ENCODE measurements around the gene EXOC7. TPM values are rescaled to one million over a fixed set of nuclear protein-coding genes. Genes with fewer than 3 reads are reported as not detected.
A peak's percentile ranks its signal among the peaks of the same experiment; 100 is the strongest.

EXOC7 gene
- polyA plus RNA-seq, 2 donors = 57.0 to 77.2 TPM

- Histone ChIP-seq H3K27ac (ENCODE audit: low read depth in 2 of 2, low read length in 1 of 2) (no peak overlapping the region), H3K4me3 (ENCODE audit: low read depth in 1 of 2, low read length in 2 of 2) (no peak overlapping the region), H3K9me3 (ENCODE audit: control insufficient read depth in 2 of 2, insufficient read depth in 1 of 2, low read depth in 1 of 2, low read length in 1 of 2) (no peaks in the 10 kb centered on the region), H3K27me3 (ENCODE audit: control insufficient read depth in 1 of 2, insufficient read depth in 2 of 2, low read length in 2 of 2) (no peaks in the 10 kb centered on the region), H3K36me3 (ENCODE audit: control insufficient read depth in 2 of 2, insufficient read depth in 2 of 2, low read length in 1 of 2) (no peaks in the 10 kb centered on the region), H3K4me1 (ENCODE audit: control insufficient read depth in 2 of 2, insufficient read depth in 2 of 2, low read length in 1 of 2) (peaks cover 6 to 7% of the 10 kb centered on the region in 2 donors)
- WGBS, 2 donors = 67 to 75% methylated on average over 15 of the region's 15 CpGs
Observed at GRCh38 chr17:76138896-76139752, 35.5 kb upstream of the EXOC7 start.

- Histone ChIP-seq H3K27ac (ENCODE audit: low read depth in 2 of 2, low read length in 1 of 2) (no peak overlapping the region), H3K36me3 (ENCODE audit: control insufficient read depth in 2 of 2, insufficient read depth in 2 of 2, low read length in 1 of 2) (no peaks in the 10 kb centered on the region), H3K4me3 (ENCODE audit: low read depth in 1 of 2, low read length in 2 of 2) (no peak overlapping the region), H3K27me3 (ENCODE audit: control insufficient read depth in 1 of 2, insufficient read depth in 2 of 2, low read length in 2 of 2) (no peaks in the 10 kb centered on the region), H3K4me1 (ENCODE audit: control insufficient read depth in 2 of 2, insufficient read depth in 2 of 2, low read length in 1 of 2) (peaks cover 7 to 11% of the 10 kb centered on the region in 2 donors), H3K9me3 (ENCODE audit: control insufficient read depth in 2 of 2, insufficient read depth in 1 of 2, low read depth in 1 of 2, low read length in 1 of 2) (no peaks in the 10 kb centered on the region)
- WGBS, 2 donors = 45 to 48% methylated on average over 18 to 23 of the region's 23 CpGs
Observed at GRCh38 chr17:76138234-76138895, 34.8 kb upstream of the EXOC7 start.

DNA sequence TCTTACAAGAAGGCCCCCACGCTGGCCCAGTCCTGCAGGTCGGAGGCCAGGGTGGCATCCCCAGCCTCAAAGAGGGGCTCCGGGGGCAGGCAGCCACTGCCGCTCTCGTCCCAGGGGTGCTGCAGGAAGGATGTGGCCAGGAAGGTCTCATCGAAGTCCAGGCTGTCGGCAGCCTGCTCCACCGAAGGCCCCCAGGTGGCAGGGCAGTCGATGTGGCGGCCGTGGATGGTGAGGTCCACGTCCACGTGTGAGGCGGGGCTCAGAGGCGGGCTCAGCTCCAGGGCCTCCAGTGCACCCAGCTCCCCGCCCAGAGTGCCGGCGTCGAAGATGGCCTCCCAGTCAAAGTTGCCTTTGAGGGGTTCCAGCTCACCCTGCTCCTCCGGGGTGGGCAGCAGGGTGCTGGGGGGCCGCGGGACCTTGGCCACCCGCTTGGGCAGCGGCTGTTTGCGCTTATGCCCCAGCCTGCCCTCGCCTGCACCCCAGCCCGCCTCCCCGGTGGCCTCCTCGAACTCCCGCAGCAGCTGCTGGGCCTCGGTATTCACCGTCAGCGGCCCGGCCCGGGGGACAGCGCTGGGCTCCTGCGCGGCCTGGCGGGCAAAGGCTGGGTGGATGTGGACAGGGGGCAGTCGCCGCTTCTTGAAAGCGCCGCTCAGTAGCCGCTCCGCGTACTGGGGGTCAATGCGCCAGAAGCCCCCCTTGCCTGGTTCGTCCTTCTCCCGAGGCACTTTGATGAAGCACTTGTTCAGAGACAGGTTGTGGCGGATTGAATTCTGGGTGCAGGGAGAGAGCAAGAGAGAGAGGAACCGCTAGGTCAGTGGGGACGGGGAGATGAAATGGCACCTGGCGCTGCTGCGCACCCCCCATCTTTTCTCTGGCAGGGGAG, 34.0 kb upstream of the EXOC7 start:
- no peaks in the 10 kb centered on the region for H3K27me3 ChIP-seq (ENCODE audit: control insufficient read depth in 1 of 2, insufficient read depth in 2 of 2, low read length in 2 of 2)
- WGBS, 2 donors = 60 to 65% methylated on average over 54 of the region's 54 CpGs
- H3K4me3 ChIP-seq (ENCODE audit: low read depth in 1 of 2, low read length in 2 of 2) = no peak overlapping the region
- peaks cover 11 to 16% of the 10 kb centered on the region in 2 donors for H3K4me1 ChIP-seq (ENCODE audit: control insufficient read depth in 2 of 2, insufficient read depth in 2 of 2, low read length in 1 of 2)
- no peak overlapping the region for H3K27ac ChIP-seq (ENCODE audit: low read depth in 2 of 2, low read length in 1 of 2)
- no peaks in the 10 kb centered on the region for H3K9me3 ChIP-seq (ENCODE audit: control insufficient read depth in 2 of 2, insufficient read depth in 1 of 2, low read depth in 1 of 2, low read length in 1 of 2)
- no peaks in the 10 kb centered on the region for H3K36me3 ChIP-seq (ENCODE audit: control insufficient read depth in 2 of 2, insufficient read depth in 2 of 2, low read length in 1 of 2)

DNA sequence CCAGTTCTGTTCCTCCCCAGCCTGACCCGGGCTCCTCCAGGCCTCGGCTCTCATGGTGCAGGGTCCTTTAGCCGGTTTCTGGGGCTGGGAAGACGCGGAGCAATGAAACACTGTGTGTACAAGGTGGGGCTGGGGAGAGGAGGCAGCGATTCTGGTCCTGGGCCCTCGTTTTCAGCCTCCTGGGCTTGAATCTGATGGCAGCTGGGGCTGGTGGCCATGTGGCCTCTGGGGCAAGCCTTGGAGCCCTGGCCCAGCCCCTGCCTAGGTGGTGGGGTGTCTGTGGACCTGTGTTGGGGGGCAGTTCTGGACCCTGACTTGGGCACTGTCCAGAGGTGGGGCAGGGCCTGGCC, 33.4 kb upstream of the EXOC7 start:
- Histone ChIP-seq H3K27me3 (ENCODE audit: control insufficient read depth in 1 of 2, insufficient read depth in 2 of 2, low read length in 2 of 2) (no peaks in the 10 kb centered on the region), H3K27ac (ENCODE audit: low read depth in 2 of 2, low read length in 1 of 2) (no peak overlapping the region), H3K36me3 (ENCODE audit: control insufficient read depth in 2 of 2, insufficient read depth in 2 of 2, low read length in 1 of 2) (no peaks in the 10 kb centered on the region), H3K4me3 (ENCODE audit: low read depth in 1 of 2, low read length in 2 of 2) (no peak overlapping the region), H3K4me1 (ENCODE audit: control insufficient read depth in 2 of 2, insufficient read depth in 2 of 2, low read length in 1 of 2) (peaks cover 15 to 18% of the 10 kb centered on the region in 2 donors), H3K9me3 (ENCODE audit: control insufficient read depth in 2 of 2, insufficient read depth in 1 of 2, low read depth in 1 of 2, low read length in 1 of 2) (no peaks in the 10 kb centered on the region)
- 70 to 75% methylated on average over 7 of the region's 7 CpGs for WGBS, 2 donors

DNA sequence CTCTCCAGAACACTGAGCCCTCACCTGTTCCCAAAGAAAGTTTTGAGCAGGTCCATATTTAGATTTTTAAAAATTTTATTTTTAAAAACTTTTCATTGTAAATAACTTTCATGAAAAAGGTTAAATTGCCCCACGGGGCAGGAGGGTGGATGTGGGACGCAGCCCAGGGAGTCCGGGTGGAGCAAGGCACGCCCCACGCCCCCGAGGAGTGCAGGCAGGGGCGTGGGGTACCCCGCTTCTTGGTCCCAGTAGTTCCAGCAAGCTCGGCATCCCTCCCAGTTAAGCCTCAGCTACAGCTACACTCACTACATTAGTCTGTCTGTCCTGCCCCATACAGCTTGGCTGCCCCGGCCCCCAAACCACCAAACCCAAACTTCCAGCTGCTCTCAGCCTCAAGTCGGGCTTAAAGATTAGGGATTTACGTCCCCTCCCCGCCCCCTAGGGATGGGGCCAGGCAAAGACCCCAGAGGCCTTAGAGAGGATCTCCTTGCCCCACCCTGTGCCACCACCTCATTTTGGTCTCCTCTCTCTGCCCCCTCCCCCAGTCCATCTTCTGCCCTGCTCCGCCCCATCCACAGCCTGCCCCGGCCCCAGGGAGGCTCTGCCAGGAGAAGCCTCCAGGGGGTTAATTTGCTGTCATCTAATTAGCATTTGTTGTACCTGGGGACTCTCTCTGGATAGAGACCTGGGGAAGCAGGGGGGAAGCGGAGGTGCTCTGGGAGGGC, 32.9 kb upstream of the EXOC7 start:
- WGBS, 2 donors = 61 to 68% methylated on average over 16 of the region's 16 CpGs
- Histone ChIP-seq H3K9me3 (ENCODE audit: control insufficient read depth in 2 of 2, insufficient read depth in 1 of 2, low read depth in 1 of 2, low read length in 1 of 2) (no peaks in the 10 kb centered on the region), H3K4me1 (ENCODE audit: control insufficient read depth in 2 of 2, insufficient read depth in 2 of 2, low read length in 1 of 2) (peaks cover 13 to 23% of the 10 kb centered on the region in 2 donors), H3K27ac (ENCODE audit: low read depth in 2 of 2, low read length in 1 of 2) (no peak overlapping the region), H3K4me3 (ENCODE audit: low read depth in 1 of 2, low read length in 2 of 2) (no peak overlapping the region), H3K36me3 (ENCODE audit: control insufficient read depth in 2 of 2, insufficient read depth in 2 of 2, low read length in 1 of 2) (no peaks in the 10 kb centered on the region), H3K27me3 (ENCODE audit: control insufficient read depth in 1 of 2, insufficient read depth in 2 of 2, low read length in 2 of 2) (no peaks in the 10 kb centered on the region)

- Histone ChIP-seq H3K27ac (ENCODE audit: low read depth in 2 of 2, low read length in 1 of 2) (no peak overlapping the region), H3K27me3 (ENCODE audit: control insufficient read depth in 1 of 2, insufficient read depth in 2 of 2, low read length in 2 of 2) (no peaks in the 10 kb centered on the region), H3K4me3 (ENCODE audit: low read depth in 1 of 2, low read length in 2 of 2) (no peak overlapping the region), H3K36me3 (ENCODE audit: control insufficient read depth in 2 of 2, insufficient read depth in 2 of 2, low read length in 1 of 2) (no peaks in the 10 kb centered on the region), H3K4me1 (ENCODE audit: control insufficient read depth in 2 of 2, insufficient read depth in 2 of 2, low read length in 1 of 2) (peaks cover 10 to 26% of the 10 kb centered on the region in 2 donors), H3K9me3 (ENCODE audit: control insufficient read depth in 2 of 2, insufficient read depth in 1 of 2, low read depth in 1 of 2, low read length in 1 of 2) (no peaks in the 10 kb centered on the region)
- WGBS, 2 donors = 60 to 79% methylated on average over 8 of the region's 8 CpGs
Observed at GRCh38 chr17:76135810-76136188, 32.2 kb upstream of the EXOC7 start.

GRCh38 chr17:76134911-76135809, 31.6 kb upstream of the EXOC7 start:
- H3K27ac ChIP-seq (ENCODE audit: low read depth in 2 of 2, low read length in 1 of 2) = no peak overlapping the region
- no peaks in the 10 kb centered on the region for H3K9me3 ChIP-seq (ENCODE audit: control insufficient read depth in 2 of 2, insufficient read depth in 1 of 2, low read depth in 1 of 2, low read length in 1 of 2)
- H3K36me3 ChIP-seq (ENCODE audit: control insufficient read depth in 2 of 2, insufficient read depth in 2 of 2, low read length in 1 of 2) = no peaks in the 10 kb centered on the region
- H3K27me3 ChIP-seq (ENCODE audit: control insufficient read depth in 1 of 2, insufficient read depth in 2 of 2, low read length in 2 of 2) = no peaks in the 10 kb centered on the region
- H3K4me1 ChIP-seq (ENCODE audit: control insufficient read depth in 2 of 2, insufficient read depth in 2 of 2, low read length in 1 of 2) = peaks cover 10 to 26% of the 10 kb centered on the region in 2 donors
- 44 to 51% methylated on average over 22 of the region's 22 CpGs for WGBS, 2 donors
- no peak overlapping the region for H3K4me3 ChIP-seq (ENCODE audit: low read depth in 1 of 2, low read length in 2 of 2)

- WGBS, 2 donors = 30 to 38% methylated on average over 21 of the region's 21 CpGs
- peak overlapping the region; percentile 60 to 90 for H3K27ac ChIP-seq (ENCODE audit: low read depth in 2 of 2, low read length in 1 of 2)
- no peaks in the 10 kb centered on the region for H3K9me3 ChIP-seq (ENCODE audit: control insufficient read depth in 2 of 2, insufficient read depth in 1 of 2, low read depth in 1 of 2, low read length in 1 of 2)
- H3K4me1 ChIP-seq (ENCODE audit: control insufficient read depth in 2 of 2, insufficient read depth in 2 of 2, low read length in 1 of 2) = peaks cover 8 to 19% of the 10 kb centered on the region in 2 donors
- no peak overlapping the region for H3K4me3 ChIP-seq (ENCODE audit: low read depth in 1 of 2, low read length in 2 of 2)
- H3K36me3 ChIP-seq (ENCODE audit: control insufficient read depth in 2 of 2, insufficient read depth in 2 of 2, low read length in 1 of 2) = no peaks in the 10 kb centered on the region
- H3K27me3 ChIP-seq (ENCODE audit: control insufficient read depth in 1 of 2, insufficient read depth in 2 of 2, low read length in 2 of 2) = no peaks in the 10 kb centered on the region
Observed at GRCh38 chr17:76132574-76133338, 29.2 kb upstream of the EXOC7 start.

All from esophagus (tissue), 2 donors.